ENCODE data around the gene CRYBB3.

Gene CRYBB3

DNA sequence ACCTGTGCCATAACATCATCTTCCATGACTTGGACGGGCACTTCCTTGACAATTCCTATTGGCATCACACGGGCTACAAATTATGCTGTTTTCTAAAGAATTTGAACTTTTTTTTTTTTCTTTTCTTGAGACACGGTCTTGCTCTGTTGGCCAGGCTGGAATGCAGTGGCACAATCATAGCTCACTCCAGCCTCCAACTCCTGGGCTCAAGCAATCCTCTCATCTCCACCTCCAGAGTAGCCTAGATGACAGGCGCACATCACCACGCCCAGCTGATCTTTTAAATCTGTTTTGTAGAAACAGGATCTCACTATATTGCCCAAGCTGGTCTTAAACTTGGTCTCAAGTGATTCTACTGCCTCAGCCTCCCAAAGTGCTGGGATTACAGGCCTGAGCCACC, 3.3 kb upstream of the CRYBB3 start:
- TF ChIP-seq, protein P1, sequence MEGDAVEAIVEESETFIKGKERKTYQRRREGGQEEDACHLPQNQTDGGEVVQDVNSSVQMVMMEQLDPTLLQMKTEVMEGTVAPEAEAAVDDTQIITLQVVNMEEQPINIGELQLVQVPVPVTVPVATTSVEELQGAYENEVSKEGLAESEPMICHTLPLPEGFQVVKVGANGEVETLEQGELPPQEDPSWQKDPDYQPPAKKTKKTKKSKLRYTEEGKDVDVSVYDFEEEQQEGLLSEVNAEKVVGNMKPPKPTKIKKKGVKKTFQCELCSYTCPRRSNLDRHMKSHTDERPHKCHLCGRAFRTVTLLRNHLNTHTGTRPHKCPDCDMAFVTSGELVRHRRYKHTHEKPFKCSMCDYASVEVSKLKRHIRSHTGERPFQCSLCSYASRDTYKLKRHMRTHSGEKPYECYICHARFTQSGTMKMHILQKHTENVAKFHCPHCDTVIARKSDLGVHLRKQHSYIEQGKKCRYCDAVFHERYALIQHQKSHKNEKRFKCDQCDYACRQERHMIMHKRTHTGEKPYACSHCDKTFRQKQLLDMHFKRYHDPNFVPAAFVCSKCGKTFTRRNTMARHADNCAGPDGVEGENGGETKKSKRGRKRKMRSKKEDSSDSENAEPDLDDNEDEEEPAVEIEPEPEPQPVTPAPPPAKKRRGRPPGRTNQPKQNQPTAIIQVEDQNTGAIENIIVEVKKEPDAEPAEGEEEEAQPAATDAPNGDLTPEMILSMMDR (IDR thresholded peaks at IDR 0.05; ENCODE audit: insufficient read depth, low read length, poor library complexity, severe bottlenecking): no peak
- no peak for TF ChIP-seq EZH2phosphoT487 (conservative IDR thresholded peaks at IDR 0.05; ENCODE audit: low read length)
- Histone ChIP-seq H3K9me2 (replicated peaks; ENCODE audit: insufficient read depth, low read length) (no peaks in the 10 kb centered on the region), H4K20me1 (ENCODE audit: low read depth, low read length) (no peaks in the 10 kb centered on the region), H2AFZ (ENCODE audit: low read depth, low read length, severe bottlenecking) (no peak overlapping the region), H3K79me2 (ENCODE audit: insufficient read depth, low read length) (no peaks in the 10 kb centered on the region), H3F3A (ENCODE audit: insufficient read depth) (no peaks in the 10 kb centered on the region), H3K4me2 (ENCODE audit: low read depth, low read length, poor library complexity, severe bottlenecking) (no peak overlapping the region), H3K27ac (ENCODE audit: low read depth, low read length) (no peak overlapping the region), H3K36me3 (ENCODE audit: low read length) (no peaks in the 10 kb centered on the region), H3K27me3 (ENCODE audit: low read length) (no peaks in the 10 kb centered on the region), H3K4me3 (ENCODE audit: insufficient read depth, low read length, poor library complexity, severe bottlenecking) (no peak overlapping the region), H3K9me3 (ENCODE audit: insufficient read depth, low read length) (no peaks in the 10 kb centered on the region), H3K9ac (ENCODE audit: low read length) (no peak overlapping the region)

DNA sequence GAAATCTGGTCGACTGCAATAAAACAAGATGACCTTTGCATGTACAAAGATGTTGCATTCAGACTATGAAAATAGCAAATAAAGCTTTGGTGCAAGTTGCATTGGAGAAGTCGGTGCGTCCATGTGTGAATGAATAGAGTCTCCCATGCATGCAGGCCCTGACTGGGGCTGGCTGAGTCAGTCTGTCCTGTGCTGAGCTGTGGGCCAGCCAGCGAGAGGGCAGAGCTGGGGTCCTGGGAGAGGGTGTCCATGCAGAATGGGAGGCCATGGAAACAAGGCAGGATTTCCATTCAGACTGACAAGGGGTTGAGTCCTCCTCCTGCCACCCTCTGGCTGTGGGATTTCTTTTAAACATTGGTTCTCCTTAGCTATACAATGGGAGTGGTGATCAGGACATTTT, 2.3 kb upstream of the CRYBB3 start:
- Histone ChIP-seq H3K4me2 (ENCODE audit: low read depth, low read length, poor library complexity, severe bottlenecking) (no peak overlapping the region), H3K79me2 (ENCODE audit: insufficient read depth, low read length) (no peaks in the 10 kb centered on the region), H3K9me3 (ENCODE audit: insufficient read depth, low read length) (no peaks in the 10 kb centered on the region), H3K9me2 (replicated peaks; ENCODE audit: insufficient read depth, low read length) (no peaks in the 10 kb centered on the region), H3K27ac (ENCODE audit: low read depth, low read length) (no peak overlapping the region), H3K36me3 (ENCODE audit: low read length) (no peaks in the 10 kb centered on the region), H3K27me3 (ENCODE audit: low read length) (no peaks in the 10 kb centered on the region), H3K4me3 (ENCODE audit: insufficient read depth, low read length, poor library complexity, severe bottlenecking) (no peak overlapping the region), H4K20me1 (ENCODE audit: low read depth, low read length) (no peaks in the 10 kb centered on the region), H2AFZ (ENCODE audit: low read depth, low read length, severe bottlenecking) (no peak overlapping the region), H3F3A (ENCODE audit: insufficient read depth) (no peaks in the 10 kb centered on the region), H3K9ac (ENCODE audit: low read length) (no peak overlapping the region)
- TF ChIP-seq EZH2phosphoT487 (conservative IDR thresholded peaks at IDR 0.05; ENCODE audit: low read length): no peak
- TF ChIP-seq, protein P1 (IDR thresholded peaks at IDR 0.05; ENCODE audit: insufficient read depth, low read length, poor library complexity, severe bottlenecking): no peak

DNA sequence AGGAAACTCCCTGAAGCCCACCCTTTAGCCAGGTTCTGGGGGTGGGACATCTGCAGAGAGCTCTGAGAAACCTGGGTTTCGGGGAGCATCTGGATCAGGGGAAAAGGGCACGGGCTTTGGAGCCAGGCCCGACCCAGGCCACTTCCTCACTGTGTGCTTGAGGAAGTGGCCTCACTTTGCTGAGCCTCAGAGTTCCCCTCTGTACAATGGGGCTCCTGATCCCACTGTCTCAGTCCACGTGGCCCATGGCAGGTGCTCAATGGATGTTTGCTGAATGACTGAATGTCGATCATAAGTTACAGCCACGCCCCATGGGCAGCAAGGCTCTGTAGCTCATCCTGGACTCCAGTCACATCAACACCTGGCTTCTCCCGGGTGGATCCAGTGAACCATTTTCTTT, 1.3 kb downstream of the CRYBB3 start:
- TF ChIP-seq, protein P1 (IDR thresholded peaks at IDR 0.05; ENCODE audit: insufficient read depth, low read length, poor library complexity, severe bottlenecking): no peak
- TF ChIP-seq EZH2phosphoT487 (conservative IDR thresholded peaks at IDR 0.05; ENCODE audit: low read length): no peak
- Histone ChIP-seq H3K27me3 (ENCODE audit: low read length) (no peaks in the 10 kb centered on the region), H3K4me2 (ENCODE audit: low read depth, low read length, poor library complexity, severe bottlenecking) (no peak overlapping the region), H3F3A (ENCODE audit: insufficient read depth) (no peaks in the 10 kb centered on the region), H3K4me3 (ENCODE audit: insufficient read depth, low read length, poor library complexity, severe bottlenecking) (no peak overlapping the region), H3K36me3 (ENCODE audit: low read length) (no peaks in the 10 kb centered on the region), H3K79me2 (ENCODE audit: insufficient read depth, low read length) (no peaks in the 10 kb centered on the region), H3K9ac (ENCODE audit: low read length) (no peak overlapping the region), H3K27ac (ENCODE audit: low read depth, low read length) (no peak overlapping the region), H4K20me1 (ENCODE audit: low read depth, low read length) (no peaks in the 10 kb centered on the region), H3K9me3 (ENCODE audit: insufficient read depth, low read length) (no peaks in the 10 kb centered on the region), H2AFZ (ENCODE audit: low read depth, low read length, severe bottlenecking) (no peak overlapping the region), H3K9me2 (replicated peaks; ENCODE audit: insufficient read depth, low read length) (no peaks in the 10 kb centered on the region)

Data from SU-DHL-6 (cell line).